ENCODE measurements around the gene KRTAP2-2.
A peak's percentile ranks its signal among the peaks of the same experiment; 100 is the strongest.
"Not testable (repeated sequence)": the region's sequence is repeated elsewhere in the genome, so short reads cannot be mapped to it uniquely, and the experiment has no call there.

KRTAP2-2 gene, protein sequence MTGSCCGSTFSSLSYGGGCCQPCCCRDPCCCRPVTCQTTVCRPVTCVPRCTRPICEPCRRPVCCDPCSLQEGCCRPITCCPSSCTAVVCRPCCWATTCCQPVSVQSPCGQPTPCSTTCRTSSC

DNA sequence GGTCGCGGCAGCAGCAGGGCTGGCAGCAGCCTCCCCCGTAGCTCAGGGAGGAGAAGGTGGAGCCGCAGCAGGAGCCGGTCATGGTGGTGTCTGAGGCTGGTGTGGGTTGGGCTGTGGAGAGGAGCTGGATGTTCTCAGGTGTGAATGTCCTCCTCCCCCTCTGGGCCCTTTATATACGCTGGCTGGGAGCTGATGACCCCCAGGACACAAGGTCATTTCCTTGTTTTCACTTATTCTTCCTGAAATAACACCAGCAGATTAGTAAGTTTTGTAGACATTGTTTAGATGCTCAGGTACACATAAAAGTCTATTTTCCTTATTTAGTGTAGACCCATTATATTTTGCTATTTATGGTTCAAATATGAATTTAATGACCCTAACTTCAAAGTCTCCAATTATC is at the start of gene KRTAP2-2:
Gene KRTAP2-2 (minus strand): TSS at position 101 of the 400 bp plus-strand sequence. CDS start 19 bp downstream, at position 82.
- not testable (repeated sequence) for DNase-seq (ENCODE audit: low read depth)

DNA sequence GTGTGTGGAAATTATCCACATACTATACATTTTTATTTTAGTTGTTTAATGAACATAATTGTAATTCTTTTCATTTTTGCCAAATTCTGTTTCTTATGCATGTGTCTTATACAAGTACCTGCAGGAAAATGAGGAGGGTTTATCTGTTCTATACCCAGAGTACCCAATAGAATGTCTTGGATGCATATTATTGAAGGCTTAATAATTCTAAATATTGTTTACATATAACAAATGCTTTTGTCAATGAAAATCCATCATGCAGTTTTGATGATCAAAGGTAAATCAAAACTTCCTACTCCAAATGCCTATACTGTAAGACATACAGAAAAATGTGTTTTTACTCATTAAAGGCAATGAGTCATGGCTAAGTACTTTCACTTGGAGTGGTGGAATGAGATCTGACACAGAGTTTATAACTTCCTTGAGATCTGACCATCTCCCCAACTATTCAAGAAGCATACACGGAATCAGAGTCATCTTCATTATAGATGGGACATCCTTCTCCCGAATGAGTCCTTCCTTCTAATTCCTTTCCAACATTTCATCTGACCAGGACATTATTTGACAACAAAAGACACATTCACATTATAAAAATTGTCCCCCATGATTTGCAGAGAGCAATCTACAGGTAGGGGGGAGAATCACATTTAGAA is 49.5 kb upstream of the KRTAP2-2 start:
- H3K4me3 ChIP-seq (replicated peaks; ENCODE audit: low read depth, low read length); DNase-seq (ENCODE audit: low read depth): not testable (repeated sequence)

More for the DNA sequence above, at the start of gene KRTAP2-2:
- not testable (repeated sequence) for H3K4me3 ChIP-seq (replicated peaks; ENCODE audit: low read depth, low read length)

DNA sequence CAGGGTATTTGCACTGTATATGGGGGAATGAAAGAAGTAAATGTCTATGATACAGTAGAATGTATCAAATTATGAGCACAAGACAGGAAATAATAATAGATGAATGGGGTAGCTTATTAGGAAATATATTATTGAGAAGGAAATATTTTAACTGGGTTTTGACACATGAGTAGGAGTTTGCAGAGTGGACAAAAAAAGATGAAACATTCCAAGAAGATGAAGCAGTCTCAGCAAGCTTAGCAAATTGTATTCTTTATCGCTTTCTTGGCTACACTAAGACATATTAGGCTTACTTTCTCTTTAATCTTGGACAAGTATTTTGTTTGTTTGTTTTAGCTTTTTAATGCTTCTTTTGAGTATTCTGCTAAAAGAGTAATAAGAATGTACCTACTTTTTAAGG is 48.9 kb upstream of the KRTAP2-2 start:
- TF ChIP-seq, protein P1, sequence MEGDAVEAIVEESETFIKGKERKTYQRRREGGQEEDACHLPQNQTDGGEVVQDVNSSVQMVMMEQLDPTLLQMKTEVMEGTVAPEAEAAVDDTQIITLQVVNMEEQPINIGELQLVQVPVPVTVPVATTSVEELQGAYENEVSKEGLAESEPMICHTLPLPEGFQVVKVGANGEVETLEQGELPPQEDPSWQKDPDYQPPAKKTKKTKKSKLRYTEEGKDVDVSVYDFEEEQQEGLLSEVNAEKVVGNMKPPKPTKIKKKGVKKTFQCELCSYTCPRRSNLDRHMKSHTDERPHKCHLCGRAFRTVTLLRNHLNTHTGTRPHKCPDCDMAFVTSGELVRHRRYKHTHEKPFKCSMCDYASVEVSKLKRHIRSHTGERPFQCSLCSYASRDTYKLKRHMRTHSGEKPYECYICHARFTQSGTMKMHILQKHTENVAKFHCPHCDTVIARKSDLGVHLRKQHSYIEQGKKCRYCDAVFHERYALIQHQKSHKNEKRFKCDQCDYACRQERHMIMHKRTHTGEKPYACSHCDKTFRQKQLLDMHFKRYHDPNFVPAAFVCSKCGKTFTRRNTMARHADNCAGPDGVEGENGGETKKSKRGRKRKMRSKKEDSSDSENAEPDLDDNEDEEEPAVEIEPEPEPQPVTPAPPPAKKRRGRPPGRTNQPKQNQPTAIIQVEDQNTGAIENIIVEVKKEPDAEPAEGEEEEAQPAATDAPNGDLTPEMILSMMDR (IDR thresholded peaks at IDR 0.05; ENCODE audit: low read length, missing control alignments) = no peak
- no peak overlapping the region for H3K4me3 ChIP-seq (replicated peaks; ENCODE audit: low read depth, low read length)
- no peak for DNase-seq (ENCODE audit: low read depth)

DNA sequence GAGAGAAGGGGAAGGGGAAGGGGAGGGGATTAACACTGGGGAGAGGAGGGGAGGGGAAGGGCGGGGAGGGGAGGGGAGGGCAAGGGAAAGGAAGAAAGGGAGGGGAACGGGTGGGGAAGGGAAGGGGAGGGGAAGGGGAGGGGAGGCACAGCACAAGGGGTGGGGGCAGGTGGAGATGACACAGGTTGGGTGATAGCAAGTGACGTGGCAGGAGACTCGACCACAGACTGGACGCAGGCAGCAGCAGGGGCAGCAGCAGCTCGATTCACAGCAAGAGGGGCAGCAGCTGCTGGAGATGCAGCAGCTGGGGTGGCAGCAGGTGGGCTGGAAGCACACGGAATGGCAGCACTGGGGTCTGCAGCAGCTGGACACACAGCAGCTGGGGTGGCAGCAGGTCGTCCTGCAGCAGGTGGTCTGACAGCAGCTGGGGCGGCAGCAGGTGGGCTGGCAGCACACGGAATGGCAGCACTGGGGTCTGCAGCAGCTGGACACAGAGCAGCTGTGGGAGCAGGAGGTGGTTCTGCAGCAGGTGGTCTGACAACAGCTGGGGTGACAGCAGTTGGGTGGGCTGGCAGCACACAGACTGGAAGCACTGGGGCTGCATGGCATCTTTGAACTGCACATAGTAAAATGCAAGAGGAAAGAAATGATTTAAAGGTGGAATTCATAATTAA is 46.7 kb upstream of the KRTAP2-2 start, which contains the start of gene KRTAP4-16:
Gene KRTAP4-16 (minus strand): TSS at position 624 of the 674 bp plus-strand sequence. CDS start 0 bp downstream, at position 624.
- no peak for DNase-seq (ENCODE audit: low read depth)
- H3K4me3 ChIP-seq (replicated peaks; ENCODE audit: low read depth, low read length) = no peak within 1 kb of the TSS
- TF ChIP-seq, protein P1 (IDR thresholded peaks at IDR 0.05; ENCODE audit: low read length, missing control alignments) = no peak

DNA sequence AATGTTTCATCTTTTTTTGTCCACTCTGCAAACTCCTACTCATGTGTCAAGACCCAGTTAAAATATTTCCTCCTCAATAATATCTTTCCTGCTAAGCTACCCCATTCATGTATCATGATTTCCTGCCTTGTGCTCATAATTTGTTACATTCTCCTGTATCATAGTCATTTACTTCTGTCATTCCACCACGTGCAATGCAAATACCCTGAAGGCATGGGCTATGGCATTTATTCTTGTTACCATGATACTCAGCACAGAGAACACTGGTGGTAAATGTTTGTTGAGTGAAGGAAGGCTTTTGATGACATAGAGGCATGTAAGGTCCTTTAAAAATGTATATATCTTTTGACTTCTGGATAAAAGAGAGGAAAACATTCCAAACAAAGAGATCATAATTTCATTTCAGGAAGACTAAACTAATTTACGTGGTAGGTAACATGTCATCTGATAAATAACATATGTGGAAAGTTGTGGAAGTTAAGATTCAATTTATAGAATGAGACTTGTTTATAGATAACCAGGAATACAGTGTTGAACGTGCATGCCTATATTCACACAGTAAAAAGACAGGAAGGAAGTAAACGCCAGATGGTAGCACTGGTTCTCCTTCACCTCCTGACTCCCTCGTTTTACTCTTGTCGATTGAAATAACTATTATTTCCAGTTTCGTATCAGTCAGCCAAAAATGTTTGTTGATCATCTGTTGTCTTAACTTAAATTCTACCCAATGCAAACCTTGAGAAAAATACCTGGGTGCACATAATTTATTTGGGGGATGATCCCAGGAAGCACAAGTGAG is 44.9 kb upstream of the KRTAP2-2 start:
- peak; percentile 8 for DNase-seq (ENCODE audit: low read depth)
- H3K4me3 ChIP-seq (replicated peaks; ENCODE audit: low read depth, low read length) = not testable (repeated sequence)

DNA sequence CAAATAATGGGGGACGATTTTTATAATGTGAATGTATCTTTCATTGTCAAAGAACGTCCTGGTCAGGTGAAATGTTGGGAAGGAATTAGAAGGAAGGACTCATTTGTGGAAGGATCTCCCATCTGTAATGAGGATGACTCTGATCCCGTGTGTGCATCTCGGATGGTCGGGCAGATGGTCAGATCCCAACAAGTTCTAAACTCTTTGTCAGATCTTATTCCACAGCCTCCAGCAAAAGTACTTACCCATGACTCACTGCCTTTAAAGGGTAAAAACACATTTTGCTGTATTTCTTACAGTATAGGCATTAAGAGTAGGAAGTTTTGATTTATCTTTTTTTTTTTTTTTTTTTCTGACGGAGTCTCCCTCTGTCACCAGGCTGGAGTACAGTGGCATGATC is 43.5 kb upstream of the KRTAP2-2 start:
- TF ChIP-seq, protein P1 (IDR thresholded peaks at IDR 0.05; ENCODE audit: low read length, missing control alignments) = no peak
- H3K4me3 ChIP-seq (replicated peaks; ENCODE audit: low read depth, low read length) = no peak overlapping the region
- no peak for DNase-seq (ENCODE audit: low read depth)

DNA sequence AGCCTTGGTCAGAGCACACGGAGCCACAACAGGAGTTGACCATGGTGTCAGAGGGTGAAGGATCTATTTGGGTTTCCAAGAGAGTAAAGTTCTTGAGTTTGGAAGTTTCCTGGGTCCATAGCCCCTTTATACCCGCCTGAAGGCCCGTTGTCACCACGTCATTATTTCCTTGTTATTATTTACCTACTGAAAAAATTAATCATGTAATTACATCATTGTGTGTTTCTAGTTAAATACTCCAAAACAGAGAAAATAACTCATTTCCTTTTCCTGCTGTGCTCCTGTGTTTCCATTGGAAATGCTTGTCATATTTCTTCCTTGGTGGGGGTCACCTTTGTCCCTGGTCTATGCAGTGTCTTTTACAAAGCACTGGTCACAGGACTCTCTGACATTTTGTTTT is 43.0 kb upstream of the KRTAP2-2 start, which contains the start of gene KRTAP4-8:
Gene KRTAP4-8 (minus strand): TSS at position 101 of the 400 bp plus-strand sequence. CDS start 58 bp downstream, at position 43.
- H3K4me3 ChIP-seq (replicated peaks; ENCODE audit: low read depth, low read length) = no peak within 1 kb of the TSS
- DNase-seq (ENCODE audit: low read depth) = no peak
- TF ChIP-seq, protein P1 (IDR thresholded peaks at IDR 0.05; ENCODE audit: low read length, missing control alignments) = no peak

DNA sequence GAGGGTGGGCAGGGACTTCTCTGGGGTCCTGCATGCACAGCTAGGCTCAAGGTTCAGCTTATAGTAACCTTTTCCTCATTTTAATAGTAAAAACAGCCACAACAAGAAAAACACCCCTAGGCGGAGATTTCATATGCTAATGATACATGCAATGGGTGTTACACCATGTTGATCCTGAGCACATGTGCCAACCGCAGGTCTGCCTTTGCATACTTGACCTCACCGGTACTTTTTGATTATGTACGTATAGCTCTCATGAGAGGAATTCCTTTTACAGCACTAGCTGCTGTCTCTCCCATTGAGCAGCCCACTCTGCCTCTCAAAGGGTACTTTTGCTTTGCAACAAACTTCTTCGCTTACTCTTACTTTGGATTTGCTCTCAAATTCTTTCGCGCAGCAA is 41.0 kb upstream of the KRTAP2-2 start:
- TF ChIP-seq, protein P1 (IDR thresholded peaks at IDR 0.05; ENCODE audit: low read length, missing control alignments) = no peak
- DNase-seq (ENCODE audit: low read depth) = no peak

DNA sequence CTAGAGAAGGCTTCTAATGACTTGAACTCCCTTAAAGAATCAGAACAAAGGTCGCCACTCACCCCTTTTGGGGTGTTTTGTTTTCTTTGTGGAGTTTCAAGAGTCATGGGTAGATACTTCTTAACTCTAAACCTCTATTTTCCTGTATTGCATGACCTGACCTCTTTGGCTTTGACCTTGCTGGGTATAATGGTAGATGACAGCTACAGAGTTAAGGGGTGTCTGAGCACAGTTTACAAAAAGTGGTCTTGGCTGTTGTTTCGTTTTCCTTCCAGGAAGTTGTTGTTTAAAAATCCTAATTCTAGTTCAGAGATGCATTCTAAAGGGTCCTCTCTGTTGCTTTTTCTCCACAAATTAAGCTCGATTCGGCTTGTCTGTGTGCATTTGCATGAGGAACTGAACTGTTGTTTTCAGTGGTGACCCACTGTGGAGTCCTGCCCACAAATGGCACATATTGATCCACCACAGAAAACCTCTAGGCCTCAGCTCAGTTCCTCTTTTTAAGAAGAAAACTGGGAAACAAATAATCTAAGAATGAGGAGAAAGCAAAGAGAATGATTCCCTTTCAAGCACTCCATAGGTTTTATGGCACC is 33.8 kb upstream of the KRTAP2-2 start:
- DNase-seq (ENCODE audit: low read depth); H3K4me3 ChIP-seq (replicated peaks; ENCODE audit: low read depth, low read length): not testable (repeated sequence)

More for the DNA sequence above, 41.0 kb upstream of the KRTAP2-2 start:
- no peak overlapping the region for H3K4me3 ChIP-seq (replicated peaks; ENCODE audit: low read depth, low read length)

DNA sequence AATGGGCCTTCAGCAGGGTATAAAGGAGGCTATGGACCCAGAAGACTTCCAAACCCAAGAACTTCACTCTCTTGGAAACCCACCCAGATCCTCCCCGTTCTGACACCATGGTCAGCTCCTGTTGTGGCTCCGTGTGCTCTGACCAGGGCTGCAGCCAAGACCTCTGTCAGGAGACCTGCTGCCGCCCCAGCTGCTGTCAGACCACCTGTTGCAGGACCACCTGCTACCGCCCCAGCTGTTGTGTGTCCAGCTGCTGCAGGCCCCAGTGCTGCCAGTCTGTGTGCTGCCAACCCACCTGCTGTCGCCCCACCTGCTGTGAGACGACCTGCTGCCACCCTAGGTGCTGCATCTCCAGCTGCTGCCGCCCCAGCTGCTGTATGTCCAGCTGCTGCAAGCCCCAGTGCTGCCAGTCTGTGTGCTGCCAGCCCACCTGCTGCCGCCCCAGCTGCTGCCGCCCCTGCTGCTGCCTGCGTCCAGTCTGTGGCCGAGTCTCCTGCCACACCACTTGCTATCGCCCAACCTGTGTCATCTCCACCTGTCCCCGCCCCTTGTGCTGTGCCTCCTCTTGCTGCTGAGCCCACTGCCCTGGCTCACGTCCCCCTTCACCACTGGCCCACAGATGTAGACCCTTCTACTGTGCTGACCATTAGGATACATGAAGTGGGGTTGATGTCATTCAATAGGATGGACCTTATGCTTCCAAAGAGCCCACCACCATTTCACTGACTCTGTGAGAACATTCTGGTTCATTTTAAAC is 29.2 kb upstream of the KRTAP2-2 start, which contains the start of gene KRTAP4-7:
Gene KRTAP4-7 (plus strand): TSS at position 51 of the 757 bp plus-strand sequence. CDS start 57 bp downstream, at position 108.
- not testable (repeated sequence) for DNase-seq (ENCODE audit: low read depth)

More for the DNA sequence above, 29.2 kb upstream of the KRTAP2-2 start, which contains the start of gene KRTAP4-7:
- not testable (repeated sequence) for H3K4me3 ChIP-seq (replicated peaks; ENCODE audit: low read depth, low read length)

Measured in fibroblast of pulmonary artery (primary cell).